Spinal cord (tissue), 10 donors: ENCODE data around the gene LRFN2. TPM values are rescaled to one million over a fixed set of nuclear protein-coding genes. Genes with fewer than 3 reads are reported as not detected.

Source experiments
- DNase-seq, 6 donors: peaks; one replicate each; pipeline versions ENCODE4 v3.0.0 to v3.0.0-alpha.2; 2013 to 2015; ENCODE audit warnings: low spot score in 6 of 6, low read depth in 4 of 6
- H3K27ac ChIP-seq: one replicate; pipeline ENCODE4 v1.5.1; 2013; ENCODE audit warnings: low read depth, low read length, control low read depth
- H3K27me3 ChIP-seq: one replicate; pipeline ENCODE4 v1.6.1; 2013; ENCODE audit warnings: low read length; ENCODE audit not compliant: control insufficient read depth, insufficient read depth
- H3K36me3 ChIP-seq: one replicate; pipeline ENCODE4 v1.6.1; 2013; ENCODE audit warnings: low read length; ENCODE audit not compliant: control insufficient read depth, insufficient read depth
- H3K4me1 ChIP-seq: one replicate; pipeline ENCODE4 v1.6.1; 2013; ENCODE audit warnings: low read length; ENCODE audit not compliant: control insufficient read depth, insufficient read depth
- H3K4me3 ChIP-seq: one replicate; pipeline ENCODE4 v1.5.1; 2013; ENCODE audit warnings: low read depth, low read length, control low read depth
- H3K9me3 ChIP-seq: one replicate; pipeline ENCODE4 v1.6.1; 2013; ENCODE audit warnings: low read length; ENCODE audit not compliant: control insufficient read depth, insufficient read depth
- WGBS: methylation state at CpG from one replicate; pipeline ENCODE4 v1.1.5; 2013; ENCODE audit warnings: missing lambda C conversion rate; ENCODE audit not compliant: insufficient coverage; 5-methylcytosine and 5-hydroxymethylcytosine counted together
- polyA plus RNA-seq, 2 donors: library from polyadenylated mRNA; unstranded; fragments of 120-200 nt; gene quantifications; one replicate each; pipeline ENCODE4 v1.2.1, GENCODE V29; 2013; ENCODE audit not compliant: insufficient read length in 2 of 2
- total RNA-seq, 2 donors: library from RNA; depleted of rRNA in 1 of 2; stranded (reverse); fragments of 120-200 nt in 1 of 2; fragments of >200 nt in 1 of 2; gene quantifications; one replicate each; pipeline versions ENCODE4 v1.2.3 to v1.2.4, GENCODE V29; 2013 to 2014
- donor health status: healthy.

LRFN2 gene
- total and polyA plus RNA-seq, 4 donors, result 2.7 to 8.6 (median 7.3) TPM

GRCh38 chr6:40492187-40492586, 95.0 kb downstream of the LRFN2 start:
- Histone ChIP-seq H3K4me3 (no peak overlapping the region), H3K27me3 (no peaks in the 10 kb centered on the region), H3K4me1 (peaks cover 27% of the 10 kb centered on the region), H3K27ac (no peak overlapping the region), H3K9me3 (no peaks in the 10 kb centered on the region), H3K36me3 (peaks cover 2% of the 10 kb centered on the region)
- WGBS, result 56% methylated on average over 5 of the region's 7 CpGs
- peak in 1 of 6 donors; percentile 54 for DNase-seq

- Histone ChIP-seq H3K4me1 (peaks cover 32% of the 10 kb centered on the region), H3K9me3 (no peaks in the 10 kb centered on the region), H3K4me3 (no peak overlapping the region), H3K27me3 (no peaks in the 10 kb centered on the region), H3K36me3 (peaks cover 2% of the 10 kb centered on the region), H3K27ac (no peak overlapping the region)
- 93% methylated on average over 4 of the region's 4 CpGs for whole genome bisulfite sequencing
- DNase-seq, result no peak
Measured at GRCh38 chr6:40490508-40490907, 96.7 kb downstream of the LRFN2 start.

- H3K27ac ChIP-seq, result no peak overlapping the region
- DNase-seq, result no peak
- H3K4me1 ChIP-seq, result peaks cover 34% of the 10 kb centered on the region
- 82% methylated on average over 8 of the region's 9 CpGs for WGBS
- H3K9me3 ChIP-seq, result no peaks in the 10 kb centered on the region
- H3K36me3 ChIP-seq, result peaks cover 2% of the 10 kb centered on the region
- no peak overlapping the region for H3K4me3 ChIP-seq
- H3K27me3 ChIP-seq, result no peaks in the 10 kb centered on the region
Measured at GRCh38 chr6:40489798-40490197, 97.4 kb downstream of the LRFN2 start.

- no peak for DNase-seq
- H3K4me3 ChIP-seq, result no peak overlapping the region
- H3K36me3 ChIP-seq, result peaks cover 2% of the 10 kb centered on the region
- 88% methylated on average over 4 of the region's 4 CpGs for WGBS
- no peaks in the 10 kb centered on the region for H3K27me3 ChIP-seq
- H3K4me1 ChIP-seq, result peaks cover 55% of the 10 kb centered on the region
- H3K9me3 ChIP-seq, result no peaks in the 10 kb centered on the region
- H3K27ac ChIP-seq, result no peak overlapping the region
Measured at GRCh38 chr6:40486576-40486975, 100.6 kb downstream of the LRFN2 start.

GRCh38 chr6:40485795-40486194, 101.4 kb downstream of the LRFN2 start:
- Histone ChIP-seq H3K9me3 (no peaks in the 10 kb centered on the region), H3K4me1 (peaks cover 54% of the 10 kb centered on the region), H3K27me3 (no peaks in the 10 kb centered on the region), H3K36me3 (peaks cover 2% of the 10 kb centered on the region), H3K27ac (no peak overlapping the region), H3K4me3 (no peak overlapping the region)
- no peak for DNase-seq
- no CpG with 5 or more reads among the region's 2 CpGs for WGBS

- Histone ChIP-seq H3K27ac (no peak overlapping the region), H3K4me3 (no peak overlapping the region), H3K9me3 (no peaks in the 10 kb centered on the region), H3K4me1 (peaks cover 49% of the 10 kb centered on the region), H3K36me3 (peaks cover 2% of the 10 kb centered on the region), H3K27me3 (no peaks in the 10 kb centered on the region)
- WGBS, result 11% methylated on average over 1 of the region's 2 CpGs
- peak in 3 of 6 donors; percentile 42 to 90 (median 50) for DNase-seq
Measured at GRCh38 chr6:40485300-40485699, 101.9 kb downstream of the LRFN2 start.

- WGBS, result 44% methylated on average over 7 of the region's 7 CpGs
- Histone ChIP-seq H3K27me3 (no peaks in the 10 kb centered on the region), H3K27ac (no peak overlapping the region), H3K4me1 (peaks cover 38% of the 10 kb centered on the region), H3K4me3 (no peak overlapping the region), H3K36me3 (no peaks in the 10 kb centered on the region), H3K9me3 (no peaks in the 10 kb centered on the region)
- no peak for DNase-seq
Measured at GRCh38 chr6:40484066-40484465, 103.1 kb downstream of the LRFN2 start.

GRCh38 chr6:40482532-40482931, 104.6 kb downstream of the LRFN2 start:
- H3K4me3 ChIP-seq, result no peak overlapping the region
- no peaks in the 10 kb centered on the region for H3K27me3 ChIP-seq
- H3K36me3 ChIP-seq, result no peaks in the 10 kb centered on the region
- H3K9me3 ChIP-seq, result no peaks in the 10 kb centered on the region
- 15% methylated on average over 5 of the region's 7 CpGs for WGBS
- H3K4me1 ChIP-seq, result peaks cover 41% of the 10 kb centered on the region
- peak in 3 of 6 donors; percentile 50 to 93 (median 86) for DNase-seq
- H3K27ac ChIP-seq, result no peak overlapping the region

GRCh38 chr6:40480678-40481077, 106.5 kb downstream of the LRFN2 start:
- H3K4me1 ChIP-seq, result peaks cover 43% of the 10 kb centered on the region
- H3K36me3 ChIP-seq, result no peaks in the 10 kb centered on the region
- WGBS, result no CpG with 5 or more reads among the region's 2 CpGs
- H3K4me3 ChIP-seq, result no peak overlapping the region
- H3K27me3 ChIP-seq, result no peaks in the 10 kb centered on the region
- no peak overlapping the region for H3K27ac ChIP-seq
- no peak for DNase-seq
- H3K9me3 ChIP-seq, result no peaks in the 10 kb centered on the region

GRCh38 chr6:40479706-40480105, 107.5 kb downstream of the LRFN2 start:
- Histone ChIP-seq H3K4me1 (peaks cover 38% of the 10 kb centered on the region), H3K9me3 (no peaks in the 10 kb centered on the region), H3K4me3 (no peak overlapping the region), H3K27ac (no peak overlapping the region), H3K27me3 (no peaks in the 10 kb centered on the region), H3K36me3 (no peaks in the 10 kb centered on the region)
- 100% methylated on average over 1 of the region's 7 CpGs for WGBS
- DNase-seq, result peak in 1 of 6 donors; percentile 32
